ENCODE measurements around the gene EIF3A. TPM values are rescaled to one million over a fixed set of nuclear protein-coding genes. Genes with fewer than 3 reads are reported as not detected.
A peak's percentile ranks its signal among the peaks of the same experiment; 100 is the strongest.

The EIF3A gene
- total and polyA plus RNA-seq, 2 donors (not counting 1 experiment from before 2014, with no cell fraction given), result 39.9 to 112 TPM

DNA sequence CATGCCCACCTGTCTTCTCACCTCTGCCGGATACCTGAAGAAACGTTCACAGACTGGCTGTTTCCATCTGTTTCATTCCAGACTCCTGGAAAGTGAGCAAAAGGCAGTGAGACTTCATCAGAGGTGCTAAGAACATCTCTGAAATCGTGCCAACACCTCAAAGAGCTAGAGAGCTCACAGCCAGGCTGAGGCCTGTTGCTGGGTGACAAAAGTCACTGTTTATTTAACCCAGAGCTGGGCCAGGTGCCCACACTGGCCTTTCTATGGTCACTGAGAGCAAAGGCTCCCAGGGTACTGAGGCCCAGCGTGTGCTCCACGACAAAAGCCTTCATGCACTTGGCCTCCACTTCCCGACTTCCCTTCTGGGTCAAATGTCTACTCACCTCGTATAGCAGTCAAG, 54.8 kb downstream of the EIF3A start:
- H3K9ac ChIP-seq (ENCODE audit: insufficient read depth, low read length), result no peak overlapping the region
- no peak for DNase-seq (ENCODE audit: low read depth in 2 of 2)
- no peak overlapping the region for H2AFZ ChIP-seq (ENCODE audit: low read length)
- H3K27ac ChIP-seq (ENCODE audit: insufficient read depth, low read length), result no peak overlapping the region
- H3K36me3 ChIP-seq (ENCODE audit: control insufficient read depth, insufficient read depth, low read length), result no peaks in the 10 kb centered on the region
- H3K9me3 ChIP-seq (ENCODE audit: control insufficient read depth, insufficient read depth, low read depth, low read length), result no peaks in the 10 kb centered on the region
- H3K79me2 ChIP-seq (ENCODE audit: control insufficient read depth, insufficient read depth, low read length), result no peaks in the 10 kb centered on the region
- H3K27me3 ChIP-seq (ENCODE audit: control insufficient read depth, insufficient read depth, low read length), result no peaks in the 10 kb centered on the region
- TF ChIP-seq, protein P1, sequence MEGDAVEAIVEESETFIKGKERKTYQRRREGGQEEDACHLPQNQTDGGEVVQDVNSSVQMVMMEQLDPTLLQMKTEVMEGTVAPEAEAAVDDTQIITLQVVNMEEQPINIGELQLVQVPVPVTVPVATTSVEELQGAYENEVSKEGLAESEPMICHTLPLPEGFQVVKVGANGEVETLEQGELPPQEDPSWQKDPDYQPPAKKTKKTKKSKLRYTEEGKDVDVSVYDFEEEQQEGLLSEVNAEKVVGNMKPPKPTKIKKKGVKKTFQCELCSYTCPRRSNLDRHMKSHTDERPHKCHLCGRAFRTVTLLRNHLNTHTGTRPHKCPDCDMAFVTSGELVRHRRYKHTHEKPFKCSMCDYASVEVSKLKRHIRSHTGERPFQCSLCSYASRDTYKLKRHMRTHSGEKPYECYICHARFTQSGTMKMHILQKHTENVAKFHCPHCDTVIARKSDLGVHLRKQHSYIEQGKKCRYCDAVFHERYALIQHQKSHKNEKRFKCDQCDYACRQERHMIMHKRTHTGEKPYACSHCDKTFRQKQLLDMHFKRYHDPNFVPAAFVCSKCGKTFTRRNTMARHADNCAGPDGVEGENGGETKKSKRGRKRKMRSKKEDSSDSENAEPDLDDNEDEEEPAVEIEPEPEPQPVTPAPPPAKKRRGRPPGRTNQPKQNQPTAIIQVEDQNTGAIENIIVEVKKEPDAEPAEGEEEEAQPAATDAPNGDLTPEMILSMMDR (conservative IDR thresholded peaks at IDR 0.05 in 1 of 2, IDR thresholded peaks at IDR 0.05 in 1 of 2; ENCODE audit: low read depth in 1 of 2, low read length in 2 of 2), result no peak
- no peak for TF ChIP-seq EZH2 (IDR thresholded peaks at IDR 0.05; ENCODE audit: low read length, missing control alignments)
- peaks cover 15% of the 10 kb centered on the region for H3K4me1 ChIP-seq (ENCODE audit: control insufficient read depth, extremely low read depth, insufficient read depth, low read length)
- no peaks in the 10 kb centered on the region for H4K20me1 ChIP-seq (ENCODE audit: control insufficient read depth, extremely low read depth, insufficient read depth, low read length)
- no peak overlapping the region for H3K4me3 ChIP-seq (replicated peaks in 1 of 4; ENCODE audit: control extremely low read depth in 1 of 4, insufficient read depth in 1 of 4, low read depth in 3 of 4, low read length in 4 of 4)
- no peak overlapping the region for H3K4me2 ChIP-seq (ENCODE audit: extremely low read depth, insufficient read depth, low read length)

DNA sequence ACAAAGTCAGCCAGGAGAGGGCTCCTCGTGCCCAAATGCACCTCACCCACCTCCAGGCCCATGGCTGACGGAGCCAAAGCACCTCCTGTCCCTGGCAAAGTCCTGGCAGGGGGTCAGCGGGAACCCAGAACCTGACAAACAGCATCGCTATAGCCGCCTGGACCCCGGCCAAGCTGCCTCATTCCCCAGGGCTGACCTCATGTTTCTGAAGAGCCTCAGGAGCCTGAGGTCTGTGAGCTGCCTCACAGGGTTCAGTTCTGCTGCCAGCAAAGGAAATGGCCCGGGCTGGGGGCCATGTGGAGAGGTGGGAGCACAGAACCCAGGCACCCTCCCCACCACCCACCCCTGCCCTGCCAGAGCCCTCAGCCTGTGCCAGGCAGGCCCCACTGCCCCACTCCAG, 55.3 kb downstream of the EIF3A start:
- peak; percentile 54 to 82 for DNase-seq (ENCODE audit: low read depth in 2 of 2)
- Histone ChIP-seq H3K27me3 (ENCODE audit: control insufficient read depth, insufficient read depth, low read length) (no peaks in the 10 kb centered on the region), H3K9me3 (ENCODE audit: control insufficient read depth, insufficient read depth, low read depth, low read length) (no peaks in the 10 kb centered on the region), H3K4me3 (replicated peaks in 1 of 4; ENCODE audit: control extremely low read depth in 1 of 4, insufficient read depth in 1 of 4, low read depth in 3 of 4, low read length in 4 of 4) (no peak overlapping the region), H4K20me1 (ENCODE audit: control insufficient read depth, extremely low read depth, insufficient read depth, low read length) (no peaks in the 10 kb centered on the region), H3K9ac (ENCODE audit: insufficient read depth, low read length) (no peak overlapping the region), H3K4me1 (ENCODE audit: control insufficient read depth, extremely low read depth, insufficient read depth, low read length) (peaks cover 15% of the 10 kb centered on the region), H3K4me2 (ENCODE audit: extremely low read depth, insufficient read depth, low read length) (no peak overlapping the region), H3K79me2 (ENCODE audit: control insufficient read depth, insufficient read depth, low read length) (no peaks in the 10 kb centered on the region), H3K36me3 (ENCODE audit: control insufficient read depth, insufficient read depth, low read length) (no peaks in the 10 kb centered on the region), H2AFZ (ENCODE audit: low read length) (no peak overlapping the region), H3K27ac (ENCODE audit: insufficient read depth, low read length) (no peak overlapping the region)
- TF ChIP-seq EZH2 (IDR thresholded peaks at IDR 0.05; ENCODE audit: low read length, missing control alignments), result no peak
- TF ChIP-seq, protein P1 (conservative IDR thresholded peaks at IDR 0.05 in 1 of 2, IDR thresholded peaks at IDR 0.05 in 1 of 2; ENCODE audit: low read depth in 1 of 2, low read length in 2 of 2), result no peak

DNA sequence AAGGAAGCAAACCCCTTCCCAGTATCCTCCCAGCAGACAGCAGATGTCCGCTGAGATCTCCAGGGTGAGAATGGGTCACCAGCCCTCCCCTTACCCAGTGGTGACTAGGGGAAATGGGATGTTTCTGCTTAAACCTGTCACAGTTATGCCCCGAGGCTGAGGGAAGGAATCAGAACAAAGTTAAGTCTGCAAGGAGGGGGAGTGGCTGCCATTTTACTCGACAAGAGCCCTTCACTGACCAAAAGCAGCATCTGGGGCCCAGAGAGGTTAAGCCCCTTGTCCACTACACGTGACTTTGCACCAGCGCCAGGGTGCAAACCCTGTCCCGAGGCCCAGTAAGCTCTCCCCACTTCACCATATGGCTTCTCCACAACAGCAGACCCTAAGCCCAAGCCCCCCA, 55.7 kb downstream of the EIF3A start:
- H3K79me2 ChIP-seq (ENCODE audit: control insufficient read depth, insufficient read depth, low read length), result no peaks in the 10 kb centered on the region
- peaks cover 15% of the 10 kb centered on the region for H3K4me1 ChIP-seq (ENCODE audit: control insufficient read depth, extremely low read depth, insufficient read depth, low read length)
- no peaks in the 10 kb centered on the region for H3K9me3 ChIP-seq (ENCODE audit: control insufficient read depth, insufficient read depth, low read depth, low read length)
- no peak overlapping the region for H2AFZ ChIP-seq (ENCODE audit: low read length)
- no peak overlapping the region for H3K27ac ChIP-seq (ENCODE audit: insufficient read depth, low read length)
- DNase-seq (ENCODE audit: low read depth in 2 of 2), result no peak
- H3K4me2 ChIP-seq (ENCODE audit: extremely low read depth, insufficient read depth, low read length), result peak overlapping the region; percentile 5
- TF ChIP-seq, protein P1 (conservative IDR thresholded peaks at IDR 0.05 in 1 of 2, IDR thresholded peaks at IDR 0.05 in 1 of 2; ENCODE audit: low read depth in 1 of 2, low read length in 2 of 2), result no peak
- no peak for TF ChIP-seq EZH2 (IDR thresholded peaks at IDR 0.05; ENCODE audit: low read length, missing control alignments)
- no peaks in the 10 kb centered on the region for H3K27me3 ChIP-seq (ENCODE audit: control insufficient read depth, insufficient read depth, low read length)
- H3K9ac ChIP-seq (ENCODE audit: insufficient read depth, low read length), result no peak overlapping the region
- H3K4me3 ChIP-seq (replicated peaks in 1 of 4; ENCODE audit: control extremely low read depth in 1 of 4, insufficient read depth in 1 of 4, low read depth in 3 of 4, low read length in 4 of 4), result no peak overlapping the region
- no peaks in the 10 kb centered on the region for H3K36me3 ChIP-seq (ENCODE audit: control insufficient read depth, insufficient read depth, low read length)
- H4K20me1 ChIP-seq (ENCODE audit: control insufficient read depth, extremely low read depth, insufficient read depth, low read length), result no peaks in the 10 kb centered on the region

Data from fibroblast of lung (primary cell).